ENCODE results near the gene GRPEL2. TPM values are rescaled to one million over a fixed set of nuclear protein-coding genes. Genes with fewer than 3 reads are reported as not detected.
"Not testable (repeated sequence)": the region's sequence is repeated elsewhere in the genome, so short reads cannot be mapped to it uniquely, and the experiment has no call there.

GRPEL2 gene
- total RNA-seq, 1 donor from 2014 or later: 11.0 TPM

DNA sequence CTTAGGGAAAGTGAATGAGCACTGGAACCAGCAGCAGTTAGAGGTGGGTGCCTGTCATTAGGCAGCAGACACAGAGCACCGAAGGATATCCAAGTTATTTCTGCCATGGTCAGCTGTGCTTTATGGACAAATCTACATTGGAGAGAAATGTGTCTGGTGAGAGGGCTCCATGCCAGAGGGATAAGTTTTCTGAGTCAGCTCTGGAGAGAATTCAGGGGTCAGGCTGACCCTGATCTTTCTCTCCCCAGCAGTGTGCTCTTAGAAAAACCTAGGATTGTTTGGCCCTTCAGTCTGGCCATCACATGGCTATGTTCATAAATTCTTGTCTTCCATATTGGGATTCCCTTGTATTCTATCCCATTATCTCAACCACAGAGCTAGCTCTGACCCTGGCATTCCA is 42.7 kb downstream of the GRPEL2 start:
- intact Hi-C loops (cut with DNase I): no loop called here
- no peak for DNase-seq (ENCODE audit: low spot score)

DNA sequence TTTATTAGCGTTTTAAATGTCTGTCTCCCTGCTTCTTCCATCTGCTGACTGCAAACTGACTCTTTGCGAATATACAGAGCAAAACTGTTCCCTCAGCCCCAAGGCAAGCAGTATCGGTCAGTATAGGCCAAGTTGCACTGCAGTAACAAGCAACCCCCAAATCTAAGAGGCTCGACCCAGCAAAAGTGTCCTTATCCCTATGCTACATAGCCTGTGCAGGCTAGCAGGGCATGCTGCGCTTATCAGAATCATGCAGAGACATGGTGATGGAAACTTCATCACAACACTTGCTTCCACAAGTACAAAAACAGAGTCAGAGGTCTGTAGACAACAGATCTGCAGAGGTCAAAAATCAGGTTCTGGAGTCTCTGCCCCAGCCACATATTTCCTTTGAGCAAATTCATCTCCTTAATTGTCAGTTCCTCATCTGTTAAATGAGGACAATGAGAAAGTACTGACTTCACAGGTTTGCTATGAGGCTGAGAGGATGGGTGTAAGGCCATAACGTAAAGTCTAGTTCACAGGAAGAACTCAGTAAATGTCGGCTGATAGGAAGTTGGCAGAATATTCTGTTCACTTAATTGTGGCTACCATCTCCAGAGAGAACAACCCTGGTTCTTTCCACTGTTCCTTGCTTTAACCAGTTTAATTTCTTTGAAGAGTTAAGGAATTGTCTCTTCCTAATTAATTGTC is 43.3 kb downstream of the GRPEL2 start:
- intact Hi-C loops (cut with DNase I): no loop called here

DNA sequence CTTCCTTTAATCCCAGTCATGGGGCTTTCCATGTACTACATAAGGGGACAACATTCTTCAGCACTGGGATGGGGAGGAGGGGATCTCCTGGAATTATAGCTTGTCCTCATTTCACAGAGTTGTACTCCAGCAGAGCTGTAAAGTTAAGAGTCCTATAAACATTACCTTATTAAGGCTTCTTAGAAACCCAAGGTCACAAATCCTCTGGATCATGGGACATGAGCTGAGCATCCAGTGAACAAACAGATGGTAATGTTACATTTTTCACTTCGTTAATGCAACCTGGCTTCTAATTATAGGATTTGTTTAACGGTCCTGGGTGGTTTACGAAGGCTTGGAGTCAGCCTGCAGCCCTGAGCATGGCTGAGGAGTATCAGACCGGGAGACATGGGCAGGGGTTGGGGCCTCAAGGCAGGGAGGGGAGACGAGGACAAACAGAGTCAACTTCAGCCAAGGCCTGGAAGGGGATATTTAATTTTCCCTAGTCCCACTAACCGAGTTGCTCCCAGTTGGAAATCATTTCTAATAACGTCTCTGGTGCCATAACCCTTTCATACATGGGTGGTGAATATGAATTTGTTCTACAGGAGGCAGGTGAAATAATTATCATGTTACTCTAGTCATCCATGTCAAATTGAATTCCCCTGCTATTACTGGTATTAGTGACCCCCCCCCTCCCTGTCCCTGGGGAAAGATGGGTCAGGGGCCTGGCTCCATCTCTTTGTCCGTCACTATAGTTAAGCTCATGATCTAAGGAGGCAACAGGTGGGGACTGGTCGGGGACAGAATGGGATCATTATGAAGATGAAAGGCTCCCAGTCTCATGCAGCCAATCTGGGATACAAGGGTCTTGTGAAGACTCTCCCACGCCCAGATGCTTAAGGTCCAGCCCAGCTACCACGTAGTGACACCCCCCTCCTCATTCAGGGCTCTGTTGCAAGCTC is 44.5 kb downstream of the GRPEL2 start:
- intact Hi-C loops (cut with DNase I): no loop called here
- DNase-seq (ENCODE audit: low spot score): no peak

More for the DNA sequence above, 43.3 kb downstream of the GRPEL2 start:
- no peak for DNase-seq (ENCODE audit: low spot score)

DNA sequence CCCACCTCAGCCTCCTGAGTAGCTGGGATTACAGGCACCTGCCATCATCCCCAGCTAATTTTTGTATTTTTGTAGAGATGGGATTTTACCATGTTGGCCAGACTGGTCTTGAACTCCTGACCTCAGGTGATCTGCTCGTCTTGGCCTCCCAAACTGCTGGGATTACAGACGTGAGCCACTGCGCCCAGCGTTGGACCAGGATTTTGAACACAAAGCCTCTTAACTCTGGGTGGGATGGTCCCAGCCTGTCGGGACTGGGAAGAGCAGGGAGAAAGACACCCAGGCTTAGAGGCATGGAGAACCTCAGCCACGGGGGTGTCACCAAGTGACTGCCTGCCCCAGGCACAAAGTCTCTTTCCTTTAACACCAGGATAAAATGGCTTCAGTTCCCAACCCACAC is 45.8 kb downstream of the GRPEL2 start:
- intact Hi-C loops (cut with DNase I): not testable (repeated sequence)

DNA sequence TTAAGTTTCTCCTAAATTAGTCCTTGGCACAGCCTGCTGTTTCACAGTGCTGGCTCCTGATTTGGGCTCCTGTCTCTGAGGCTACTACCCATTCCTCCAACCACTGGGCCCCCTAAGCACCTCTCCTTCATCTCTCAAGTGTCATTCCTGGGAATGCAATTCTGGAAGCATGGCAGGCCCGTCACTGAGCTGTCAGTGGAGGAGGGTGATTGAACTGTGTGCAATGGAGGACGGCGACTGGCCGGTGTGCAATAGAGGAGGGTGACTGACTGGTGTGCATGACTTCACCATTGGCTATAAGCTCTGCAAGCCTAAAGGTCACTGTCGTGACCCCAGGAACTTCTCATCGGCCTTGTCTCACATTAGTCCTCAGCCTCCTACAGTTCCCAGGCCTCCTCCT is 46.2 kb downstream of the GRPEL2 start:
- intact Hi-C loops (cut with DNase I): no loop called here

More for the DNA sequence above, 45.8 kb downstream of the GRPEL2 start:
- not testable (repeated sequence) for DNase-seq (ENCODE audit: low spot score)

DNA sequence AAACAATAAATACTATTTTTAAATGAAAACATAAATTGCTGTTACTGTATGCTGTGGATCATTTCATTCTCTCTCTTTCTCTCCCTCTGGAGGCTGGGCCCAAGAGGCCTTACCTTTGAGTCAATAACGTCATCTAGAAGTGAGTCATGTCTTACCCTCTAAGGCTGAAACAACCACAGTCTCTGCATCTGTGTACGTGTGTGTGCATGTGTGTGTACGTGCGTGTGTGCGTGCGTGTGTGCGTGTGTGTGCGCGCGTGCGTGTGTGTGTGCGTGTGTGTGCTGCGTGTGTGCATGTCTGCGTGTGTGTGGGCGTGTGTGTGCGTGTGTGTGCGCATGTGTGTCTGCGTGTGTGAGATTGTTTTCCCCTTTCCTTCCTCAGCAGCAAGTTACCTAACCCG is 47.4 kb downstream of the GRPEL2 start:
- DNase-seq (ENCODE audit: low spot score): no peak

More for the DNA sequence above, 46.2 kb downstream of the GRPEL2 start:
- peak; percentile 31 for DNase-seq (ENCODE audit: low spot score)

DNA sequence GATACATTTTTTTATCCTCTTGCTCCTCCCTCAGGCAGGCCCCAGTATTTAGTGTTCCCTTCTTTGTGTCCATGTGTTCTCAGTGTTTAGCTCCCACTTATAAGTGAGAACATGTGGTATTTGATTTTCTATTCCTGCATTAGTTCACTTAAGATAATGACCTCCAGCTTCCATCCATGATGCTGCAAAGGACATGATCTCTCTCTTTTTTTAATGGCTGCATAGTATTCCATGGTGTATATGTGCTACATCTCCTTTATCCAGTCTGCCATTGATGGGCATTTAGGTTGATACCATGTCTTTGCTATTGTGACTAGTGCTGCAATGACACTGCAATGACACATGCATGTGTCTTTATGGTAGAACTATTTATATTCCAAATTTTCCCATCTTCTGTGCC is 49.7 kb downstream of the GRPEL2 start:
- intact Hi-C loops (cut with DNase I); DNase-seq (ENCODE audit: low spot score): not testable (repeated sequence)

More for the DNA sequence above, 47.4 kb downstream of the GRPEL2 start:
- intact Hi-C loops (cut with DNase I): no loop called here

DNA sequence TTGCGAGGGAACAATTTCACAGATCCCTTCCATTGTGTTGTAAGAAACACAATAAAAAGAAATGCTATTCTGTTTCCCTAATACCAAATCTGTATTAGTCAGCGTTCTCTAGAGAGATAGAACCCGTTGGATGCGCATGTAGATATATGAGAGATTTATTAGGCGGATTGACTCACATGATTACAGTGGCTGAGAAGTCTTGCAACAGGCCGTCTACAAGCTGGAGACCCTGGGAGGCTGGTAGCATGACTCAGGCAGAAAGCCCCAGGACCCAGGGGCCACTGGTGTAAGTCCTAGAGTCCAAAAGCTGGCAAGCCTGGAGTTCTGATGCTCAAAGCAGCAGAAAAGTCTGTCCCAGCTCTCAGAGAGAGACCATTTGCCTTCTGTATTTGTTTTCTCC is 52.2 kb downstream of the GRPEL2 start:
- intact Hi-C loops (cut with DNase I): no loop called here
- DNase-seq (ENCODE audit: low spot score): no peak

DNA sequence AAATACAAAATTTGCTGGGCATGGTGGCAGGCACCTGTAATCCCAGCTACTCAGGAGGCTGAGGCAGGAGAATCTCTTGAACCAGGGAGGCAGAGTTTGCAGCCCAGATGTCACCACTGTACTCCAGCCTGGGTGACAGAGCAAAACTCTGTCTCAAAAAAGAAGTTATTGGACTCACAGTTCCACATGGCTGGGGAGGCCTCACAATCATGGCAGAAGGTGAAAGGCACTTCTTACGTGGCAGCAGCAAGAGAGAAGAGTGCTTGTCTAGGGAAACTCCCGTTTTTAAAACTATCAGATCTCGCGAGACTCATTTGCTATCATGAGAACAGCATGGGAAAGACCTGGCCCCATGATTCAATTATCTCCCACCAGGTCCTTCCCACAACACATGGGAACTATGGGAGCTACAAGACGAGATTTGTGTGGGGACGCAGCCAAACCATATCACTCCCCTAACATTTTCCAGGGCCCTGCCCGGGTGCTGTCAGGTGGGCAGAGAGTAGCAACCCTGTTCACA is 53.5 kb downstream of the GRPEL2 start:
- intact Hi-C loops (cut with DNase I); DNase-seq (ENCODE audit: low spot score): not testable (repeated sequence)

DNA sequence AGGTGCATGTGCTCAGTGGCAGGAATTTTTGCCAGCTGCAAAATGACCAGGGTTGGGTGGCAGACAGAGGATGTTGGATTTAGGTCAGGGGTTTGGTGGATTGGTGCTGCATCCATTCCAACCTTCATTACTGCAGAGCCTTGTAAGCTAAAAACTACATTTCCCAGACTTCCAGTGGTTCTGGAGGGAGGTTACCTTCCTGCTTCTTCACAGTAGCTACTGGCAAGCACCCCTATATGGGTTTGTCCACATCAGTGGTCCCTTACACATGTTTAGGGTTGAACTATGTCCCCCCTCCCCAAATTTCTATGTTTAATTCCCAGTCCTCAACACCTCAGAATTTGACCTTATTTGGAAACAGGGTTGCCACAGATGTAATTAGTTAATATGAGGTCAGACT is 54.5 kb downstream of the GRPEL2 start:
- DNase-seq (ENCODE audit: low spot score): no peak
- intact Hi-C loops (cut with DNase I): no loop called here

DNA sequence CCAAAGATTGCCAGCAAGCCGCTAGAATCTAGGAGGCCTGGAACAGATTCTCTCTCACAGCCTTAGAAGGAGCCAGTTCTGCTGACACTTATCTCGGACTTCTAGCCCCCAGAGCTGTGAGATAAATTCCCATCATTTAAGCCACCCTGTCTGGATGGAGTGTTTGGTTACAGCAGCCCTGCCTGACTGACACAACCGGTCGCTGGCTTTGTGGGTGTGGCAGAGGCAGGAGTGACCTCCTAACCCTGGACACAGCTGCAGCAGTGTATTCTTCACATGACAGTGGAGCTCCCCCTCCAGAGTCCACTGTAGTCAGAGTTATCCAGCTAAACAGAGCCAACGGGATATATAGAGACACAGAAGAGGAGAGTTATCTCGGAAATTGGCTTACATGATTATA is 55.0 kb downstream of the GRPEL2 start:
- intact Hi-C loops (cut with DNase I): no loop called here
- DNase-seq (ENCODE audit: low spot score): no peak

DNA sequence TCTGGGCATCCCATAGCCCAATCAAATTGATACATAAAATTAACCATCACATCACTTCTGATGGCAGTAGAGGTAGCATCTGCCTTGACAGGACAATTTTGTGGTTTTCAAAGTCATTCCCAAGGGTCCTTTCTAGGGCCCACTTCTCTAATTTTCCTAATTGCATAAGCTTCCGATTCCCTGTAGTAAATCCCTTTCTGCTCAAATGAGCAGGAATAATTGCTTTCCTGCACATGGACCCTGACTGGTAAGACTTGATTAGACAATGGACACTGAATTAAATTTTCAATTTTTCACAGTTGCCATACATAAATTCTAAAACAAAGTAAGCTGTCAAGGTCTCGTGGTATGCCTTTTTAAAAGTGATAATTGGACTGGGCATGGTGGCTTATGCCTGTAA is 55.8 kb downstream of the GRPEL2 start:
- no peak for DNase-seq (ENCODE audit: low spot score)
- intact Hi-C loops (cut with DNase I): no loop called here

DNA sequence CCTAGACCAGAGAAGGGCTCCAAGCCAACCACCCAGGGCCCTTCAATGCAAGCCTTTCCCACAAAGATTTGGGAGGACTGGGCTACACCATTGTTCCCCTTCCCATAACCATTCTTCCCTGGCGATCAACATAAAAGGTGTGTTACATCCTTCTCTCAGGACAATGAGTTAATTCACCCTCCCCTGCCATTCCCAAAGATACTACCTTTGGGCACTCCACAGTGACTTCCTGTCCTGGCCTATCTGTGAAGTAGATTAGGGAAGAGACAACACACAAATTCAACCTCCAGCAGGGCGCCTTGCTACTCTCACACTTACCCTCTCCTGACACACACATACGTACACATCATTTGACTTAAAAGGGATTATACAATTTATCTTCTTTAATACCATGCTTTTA is 57.0 kb downstream of the GRPEL2 start:
- DNase-seq (ENCODE audit: low spot score): no peak
- intact Hi-C loops (cut with DNase I): no loop called here

Other genes starting within 250 kb of the GRPEL2 start
- 118 TPM for gene ABLIM3, start 204.0 kb upstream of the GRPEL2 start, total RNA-seq
- 55.2 TPM for gene AFAP1L1, start 73.6 kb upstream of the GRPEL2 start, total RNA-seq
- gene PCYOX1L, start 12.5 kb downstream of the GRPEL2 start, total RNA-seq: 4.3 TPM
- gene IL17B, start 33.8 kb downstream of the GRPEL2 start, total RNA-seq: not detected
- gene CSNK1A1, start 205.9 kb downstream of the GRPEL2 start, total RNA-seq: 206 TPM
- gene ARHGEF37, start 236.0 kb downstream of the GRPEL2 start, total RNA-seq: 15.8 TPM

Data from cardiac septum (tissue), 1 donor.